H9 (cell line): Measurements from ENCODE around the gene GNPTAB. TPM values are rescaled to one million over a fixed set of nuclear protein-coding genes. Genes with fewer than 3 reads are reported as not detected.

Experiments
- DNase-seq: peaks from one replicate; pipeline ENCODE4 v3.0.0-alpha.2; 2017
- H2AFZ ChIP-seq: one replicate; pipeline ENCODE4 v1.6.1; 2013; ENCODE audit warnings: mild to moderate bottlenecking, low read length, control low read depth, moderate library complexity
- H2AK5ac ChIP-seq: 2 replicates; pipeline ENCODE4 v1.6.1; 2013; ENCODE audit warnings: low read length, control low read depth, mixed read lengths; ENCODE audit not compliant: insufficient read length
- H2BK120ac ChIP-seq: one replicate; pipeline ENCODE4 v1.6.1; 2013; ENCODE audit warnings: low read depth, mild to moderate bottlenecking, low read length, control low read depth, inconsistent platforms; ENCODE audit not compliant: poor library complexity, severe bottlenecking
- H2BK12ac ChIP-seq: 2 replicates; pipeline ENCODE4 v1.6.1; 2013; ENCODE audit warnings: low read length, control low read depth, mixed read lengths, low read depth; ENCODE audit not compliant: insufficient read length
- H2BK15ac ChIP-seq: 2 replicates; pipeline ENCODE4 v1.6.1; 2013; ENCODE audit warnings: low read depth, low read length, control low read depth
- H2BK20ac ChIP-seq: one replicate; pipeline ENCODE4 v1.6.1; 2013; ENCODE audit warnings: low read depth, mild to moderate bottlenecking, low read length, control low read depth, inconsistent platforms; ENCODE audit not compliant: poor library complexity, severe bottlenecking
- H2BK5ac ChIP-seq: 2 replicates; pipeline ENCODE4 v1.6.1; 2013; ENCODE audit warnings: low read length, control low read depth, mixed read lengths; ENCODE audit not compliant: insufficient read length
- H3K14ac ChIP-seq: 2 replicates; pipeline ENCODE4 v1.6.1; 2013; ENCODE audit warnings: low read length, control low read depth; ENCODE audit not compliant: insufficient read depth
- H3K18ac ChIP-seq: 2 replicates; pipeline ENCODE4 v1.6.1; 2013; ENCODE audit warnings: low read depth, mild to moderate bottlenecking, mixed read lengths, low read length, control low read depth; ENCODE audit not compliant: insufficient read length
- H3K23ac ChIP-seq: 2 replicates; pipeline ENCODE4 v1.6.1; 2013; ENCODE audit warnings: low read length, control low read depth, mixed read lengths, low read depth; ENCODE audit not compliant: insufficient read length
- H3K23me2 ChIP-seq: 2 replicates; pipeline ENCODE4 v1.6.1; 2013; ENCODE audit warnings: low read depth, mild to moderate bottlenecking, mixed read lengths, low read length, control low read depth; ENCODE audit not compliant: insufficient read length, poor library complexity, severe bottlenecking
- H3K27ac ChIP-seq: 2 replicates; pipeline ENCODE4 v1.5.1; 2013; ENCODE audit warnings: low read length, control low read depth, mixed read lengths, low read depth; ENCODE audit not compliant: insufficient read length
- H3K27me3 ChIP-seq: 2 replicates; pipeline ENCODE4 v1.6.1; 2013; ENCODE audit warnings: low read length, control low read depth, inconsistent platforms; ENCODE audit not compliant: insufficient read depth
- H3K4ac ChIP-seq: 2 replicates; pipeline ENCODE4 v1.6.1; 2013; ENCODE audit warnings: low read depth, mild to moderate bottlenecking, control low read depth, inconsistent platforms, low read length, moderate library complexity
- H3K4me1 ChIP-seq: 2 replicates; pipeline ENCODE4 v1.6.1; 2013; ENCODE audit warnings: low read length, control low read depth, inconsistent platforms; ENCODE audit not compliant: insufficient read depth
- H3K4me2 ChIP-seq: 2 replicates; pipeline ENCODE4 v1.6.1; 2013; ENCODE audit warnings: low read length, control low read depth, mixed read lengths; ENCODE audit not compliant: insufficient read length, insufficient read depth
- H3K56ac ChIP-seq: 2 replicates; pipeline ENCODE4 v1.6.1; 2013; ENCODE audit warnings: low read depth, mild to moderate bottlenecking, mixed read lengths, low read length, control low read depth; ENCODE audit not compliant: insufficient read length
- H3K79me1 ChIP-seq: 2 replicates; pipeline ENCODE4 v1.6.1; 2013; ENCODE audit warnings: low read depth, mild to moderate bottlenecking, moderate library complexity, low read length, control low read depth, inconsistent platforms; ENCODE audit not compliant: insufficient read depth, poor library complexity, severe bottlenecking
- H3K79me2 ChIP-seq: 2 replicates; pipeline ENCODE4 v1.6.1; 2013; ENCODE audit warnings: low read length, control low read depth, inconsistent platforms; ENCODE audit not compliant: insufficient read depth
- H3K9ac ChIP-seq: 2 replicates; pipeline ENCODE4 v1.6.1; 2013; ENCODE audit warnings: low read length, control low read depth, mixed read lengths; ENCODE audit not compliant: insufficient read length; ENCODE audit errors: extremely low read depth
- H3K9me3 ChIP-seq: one replicate; pipeline ENCODE4 v1.6.1; 2013; ENCODE audit warnings: low read depth, low read length, inconsistent platforms; ENCODE audit not compliant: control insufficient read depth
- H3T11ph ChIP-seq: one replicate; pipeline ENCODE4 v1.6.1; 2013; ENCODE audit warnings: mild to moderate bottlenecking, low read length, control low read depth, inconsistent platforms
- H4K20me1 ChIP-seq: one replicate; pipeline ENCODE4 v1.6.1; 2013; ENCODE audit not compliant: control insufficient read depth, insufficient read length, insufficient read depth
- H4K5ac ChIP-seq: 2 replicates; pipeline ENCODE4 v1.6.1; 2013; ENCODE audit warnings: low read depth, mild to moderate bottlenecking, mixed read lengths, low read length, control low read depth; ENCODE audit not compliant: insufficient read length
- H4K8ac ChIP-seq: replicated peaks from 2 replicates; pipeline ENCODE4 v1.6.1; 2013; ENCODE audit warnings: low read length, control low read depth, mixed read lengths, low read depth; ENCODE audit not compliant: insufficient read length
- H4K91ac ChIP-seq: 2 replicates; pipeline ENCODE4 v1.6.1; 2013; ENCODE audit warnings: low read depth, mild to moderate bottlenecking, moderate library complexity, mixed read lengths, low read length, control low read depth; ENCODE audit not compliant: insufficient read length
- H3K27ac Mint-ChIP-seq, 3 experiments: 2 replicates in 2 of 3; 3 replicates in 1 of 3; pipeline ENCODE4 v1.8.0; 2020 to 2021; ENCODE audit warnings: mixed read lengths in 3 of 3, mild to moderate bottlenecking in 1 of 3, moderate library complexity in 1 of 3
- H3K27me3 Mint-ChIP-seq: 2 replicates; pipeline ENCODE4 v1.8.0; 2021; ENCODE audit warnings: low read depth, mild to moderate bottlenecking, moderate library complexity, mixed read lengths
- H3K36me3 Mint-ChIP-seq, 3 experiments: 2 replicates in 2 of 3; 3 replicates in 1 of 3; pipeline ENCODE4 v1.8.0; 2020 to 2021; ENCODE audit warnings: low read depth in 3 of 3, mixed read lengths in 3 of 3; ENCODE audit not compliant: insufficient read depth in 1 of 3
- H3K4me1 Mint-ChIP-seq, 2 experiments: 2 replicates each; pipeline ENCODE4 v1.8.0; 2020; ENCODE audit warnings: mixed read lengths in 2 of 2
- H3K4me3 Mint-ChIP-seq, 2 experiments: 2 replicates in 1 of 2; 3 replicates in 1 of 2; pipeline ENCODE4 v1.8.0; 2020 to 2021; ENCODE audit warnings: mild to moderate bottlenecking in 2 of 2, mixed read lengths in 2 of 2, moderate library complexity in 1 of 2
- H3K9me3 Mint-ChIP-seq, 2 experiments: 2 replicates in 1 of 2; 3 replicates in 1 of 2; pipeline ENCODE4 v1.8.0; 2020; ENCODE audit warnings: mild to moderate bottlenecking in 2 of 2, mixed read lengths in 2 of 2, moderate library complexity in 1 of 2
- WGBS: extraction: QIAGEN DNeasy Blood & Tissue Kit; methylation state at CpG from one replicate; pipeline ENCODE4 v1.1.7; 2013; ENCODE audit warnings: missing lambda C conversion rate, low lambda C conversion rate, mixed read lengths; ENCODE audit not compliant: insufficient read length; ENCODE audit errors: extremely low coverage; 5-methylcytosine and 5-hydroxymethylcytosine counted together
- total RNA-seq: library from RNA; stranded (reverse); gene quantifications from 2 replicates; pipeline ENCODE4 v1.2.1, GENCODE V29; 2021
- TF ChIP-seq, protein P1 (sequence below): fragments of 200-600 bp; sonication (generic); conservative IDR thresholded peaks from 3 replicates; pipeline ENCODE4 v1.8.0; 2021; ENCODE audit warnings: antibody characterized with exemption, mild to moderate bottlenecking

The GNPTAB gene
- total RNA-seq, 1 experiment from 2014 or later: 44.3 TPM

DNA sequence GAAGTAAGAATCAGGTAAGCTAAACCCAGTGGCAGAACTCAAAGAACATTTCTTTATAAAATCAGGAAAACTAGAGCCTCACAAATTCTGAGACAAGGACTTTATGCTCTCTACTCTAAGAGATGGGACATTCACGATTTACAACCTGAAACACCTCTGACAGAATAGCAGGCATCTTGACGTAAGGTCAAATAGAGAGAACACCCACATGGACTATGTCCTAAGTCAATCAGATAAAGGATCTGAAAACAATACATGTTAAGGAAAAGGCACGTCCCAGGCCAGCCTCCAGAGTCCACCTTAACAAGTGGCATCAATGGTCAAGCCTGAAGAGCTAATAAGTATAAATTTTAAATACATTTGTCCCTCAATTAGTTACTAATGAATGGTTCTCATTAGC is 51.6 kb downstream of the GNPTAB start:
- H3K14ac ChIP-seq: no peak overlapping the region
- no peak overlapping the region for H2AK5ac ChIP-seq
- DNase-seq: no peak
- H3K4me1 ChIP-seq: no peaks in the 10 kb centered on the region
- no peak overlapping the region for H4K5ac ChIP-seq
- H3K4ac ChIP-seq: no peak overlapping the region
- no peak overlapping the region for H4K8ac ChIP-seq
- Mint-ChIP-seq H3K27me3 (no peaks in the 10 kb centered on the region), H3K9me3 (no peaks in the 10 kb centered on the region), H3K4me3 (no peak overlapping the region), H3K4me1 (peaks cover 0 to 7% of the 10 kb centered on the region in 2 experiments; a peak in 1 of 4 replicates), H3K36me3 (peaks cover 3 to 40% (median 25%) of the 10 kb centered on the region in 3 experiments; a peak in 6 of 7 replicates), H3K27ac (no peak overlapping the region)
- no peaks in the 10 kb centered on the region for H3K79me1 ChIP-seq
- no peak overlapping the region for H3K56ac ChIP-seq
- TF ChIP-seq, protein P1, sequence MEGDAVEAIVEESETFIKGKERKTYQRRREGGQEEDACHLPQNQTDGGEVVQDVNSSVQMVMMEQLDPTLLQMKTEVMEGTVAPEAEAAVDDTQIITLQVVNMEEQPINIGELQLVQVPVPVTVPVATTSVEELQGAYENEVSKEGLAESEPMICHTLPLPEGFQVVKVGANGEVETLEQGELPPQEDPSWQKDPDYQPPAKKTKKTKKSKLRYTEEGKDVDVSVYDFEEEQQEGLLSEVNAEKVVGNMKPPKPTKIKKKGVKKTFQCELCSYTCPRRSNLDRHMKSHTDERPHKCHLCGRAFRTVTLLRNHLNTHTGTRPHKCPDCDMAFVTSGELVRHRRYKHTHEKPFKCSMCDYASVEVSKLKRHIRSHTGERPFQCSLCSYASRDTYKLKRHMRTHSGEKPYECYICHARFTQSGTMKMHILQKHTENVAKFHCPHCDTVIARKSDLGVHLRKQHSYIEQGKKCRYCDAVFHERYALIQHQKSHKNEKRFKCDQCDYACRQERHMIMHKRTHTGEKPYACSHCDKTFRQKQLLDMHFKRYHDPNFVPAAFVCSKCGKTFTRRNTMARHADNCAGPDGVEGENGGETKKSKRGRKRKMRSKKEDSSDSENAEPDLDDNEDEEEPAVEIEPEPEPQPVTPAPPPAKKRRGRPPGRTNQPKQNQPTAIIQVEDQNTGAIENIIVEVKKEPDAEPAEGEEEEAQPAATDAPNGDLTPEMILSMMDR: no peak
- H2BK120ac ChIP-seq: no peak overlapping the region
- H2BK12ac ChIP-seq: no peak overlapping the region
- no peak overlapping the region for H2AFZ ChIP-seq
- H3K9me3 ChIP-seq: no peaks in the 10 kb centered on the region
- H3K4me2 ChIP-seq: no peak overlapping the region
- no peak overlapping the region for H2BK15ac ChIP-seq
- H3T11ph ChIP-seq: no peak overlapping the region
- H3K23me2 ChIP-seq: no peaks in the 10 kb centered on the region
- H3K18ac ChIP-seq: no peak overlapping the region
- no peak overlapping the region for H3K27ac ChIP-seq
- no CpG with 5 or more reads among the region's 3 CpGs for whole genome bisulfite sequencing
- no peak overlapping the region for H2BK20ac ChIP-seq
- no peak overlapping the region for H3K9ac ChIP-seq
- no peak overlapping the region for H4K91ac ChIP-seq
- no peaks in the 10 kb centered on the region for H3K27me3 ChIP-seq
- no peak overlapping the region for H3K23ac ChIP-seq
- no peaks in the 10 kb centered on the region for H4K20me1 ChIP-seq
- no peaks in the 10 kb centered on the region for H3K79me2 ChIP-seq
- no peak overlapping the region for H2BK5ac ChIP-seq
